ENCODE results near the gene PIEZO2. TPM values are rescaled to one million over a fixed set of nuclear protein-coding genes. Genes with fewer than 3 reads are reported as not detected.

The PIEZO2 gene
- total RNA-seq, 1 donor from 2014 or later, result 5.3 TPM

- no peaks in the 10 kb centered on the region for H3K79me2 ChIP-seq (ENCODE audit: insufficient read depth, low read length)
- H3K4me3 ChIP-seq (ENCODE audit: insufficient read depth, low read depth, low read length), result no peak overlapping the region
- Mint-ChIP-seq H3K4me1 (ENCODE audit: low read depth, unreplicated experiment) (no peaks in the 10 kb centered on the region), H3K9me3 (ENCODE audit: unreplicated experiment) (peaks cover 7% of the 10 kb centered on the region), H3K4me3 (ENCODE audit: unreplicated experiment) (no peak overlapping the region), H3K36me3 (ENCODE audit: low read depth, unreplicated experiment) (peaks cover 4% of the 10 kb centered on the region), H3K27me3 (ENCODE audit: low read depth, unreplicated experiment) (no peaks in the 10 kb centered on the region), H3K27ac (ENCODE audit: unreplicated experiment) (no peak overlapping the region)
- H2AFZ ChIP-seq (ENCODE audit: low read depth, low read length), result no peak overlapping the region
- H3K36me3 ChIP-seq (ENCODE audit: insufficient read depth, low read length), result no peaks in the 10 kb centered on the region
- no peak overlapping the region for H3K4me2 ChIP-seq (ENCODE audit: low read length)
- DNase-seq (ENCODE audit: low read depth) (no peak), FAIRE-seq (no peak)
- no peak overlapping the region for H3K9ac ChIP-seq (ENCODE audit: low read length)
- H3K27me3 ChIP-seq (ENCODE audit: insufficient read depth, low read length), result no peaks in the 10 kb centered on the region
- TF ChIP-seq, protein P1, sequence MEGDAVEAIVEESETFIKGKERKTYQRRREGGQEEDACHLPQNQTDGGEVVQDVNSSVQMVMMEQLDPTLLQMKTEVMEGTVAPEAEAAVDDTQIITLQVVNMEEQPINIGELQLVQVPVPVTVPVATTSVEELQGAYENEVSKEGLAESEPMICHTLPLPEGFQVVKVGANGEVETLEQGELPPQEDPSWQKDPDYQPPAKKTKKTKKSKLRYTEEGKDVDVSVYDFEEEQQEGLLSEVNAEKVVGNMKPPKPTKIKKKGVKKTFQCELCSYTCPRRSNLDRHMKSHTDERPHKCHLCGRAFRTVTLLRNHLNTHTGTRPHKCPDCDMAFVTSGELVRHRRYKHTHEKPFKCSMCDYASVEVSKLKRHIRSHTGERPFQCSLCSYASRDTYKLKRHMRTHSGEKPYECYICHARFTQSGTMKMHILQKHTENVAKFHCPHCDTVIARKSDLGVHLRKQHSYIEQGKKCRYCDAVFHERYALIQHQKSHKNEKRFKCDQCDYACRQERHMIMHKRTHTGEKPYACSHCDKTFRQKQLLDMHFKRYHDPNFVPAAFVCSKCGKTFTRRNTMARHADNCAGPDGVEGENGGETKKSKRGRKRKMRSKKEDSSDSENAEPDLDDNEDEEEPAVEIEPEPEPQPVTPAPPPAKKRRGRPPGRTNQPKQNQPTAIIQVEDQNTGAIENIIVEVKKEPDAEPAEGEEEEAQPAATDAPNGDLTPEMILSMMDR (IDR thresholded peaks at IDR 0.05; ENCODE audit: insufficient read depth, low read depth, low read length), result no peak
- TF ChIP-seq EZH2 (IDR thresholded peaks at IDR 0.05; ENCODE audit: insufficient read depth, low read length), result no peak
- no peaks in the 10 kb centered on the region for H3K9me3 ChIP-seq (ENCODE audit: insufficient read depth, low read depth, low read length)
- H4K20me1 ChIP-seq (ENCODE audit: insufficient read depth, low read length), result no peaks in the 10 kb centered on the region
- H3K4me1 ChIP-seq (ENCODE audit: insufficient read depth, low read length), result no peaks in the 10 kb centered on the region
- no peak overlapping the region for H3K27ac ChIP-seq (ENCODE audit: low read depth, low read length)
Observed at GRCh38 chr18:11125492-11126315, 23.7 kb downstream of the PIEZO2 start.

DNA sequence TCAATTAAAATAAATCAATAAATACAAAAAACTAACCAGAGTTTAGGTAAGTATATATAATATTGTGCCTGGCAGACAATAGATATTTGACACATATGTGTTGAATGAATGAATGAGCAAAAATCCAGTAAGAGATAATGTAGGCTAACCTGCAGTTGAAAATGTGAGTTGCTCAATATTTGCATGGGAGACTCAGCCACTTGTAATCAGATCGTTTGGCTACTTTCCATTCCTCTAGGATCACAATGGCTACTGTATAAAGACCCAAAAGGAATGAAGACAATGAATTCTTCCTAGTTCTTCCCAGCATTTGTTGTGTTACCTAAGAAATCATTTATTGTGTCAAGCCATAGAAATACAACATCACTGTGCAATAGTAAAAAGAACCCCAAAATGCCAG lies 25.3 kb downstream of the PIEZO2 start:
- no peak overlapping the region for H3K4me2 ChIP-seq (ENCODE audit: low read length)
- no peaks in the 10 kb centered on the region for H3K36me3 ChIP-seq (ENCODE audit: insufficient read depth, low read length)
- Mint-ChIP-seq H3K4me1 (ENCODE audit: low read depth, unreplicated experiment) (peaks cover 5% of the 10 kb centered on the region), H3K27me3 (ENCODE audit: low read depth, unreplicated experiment) (no peaks in the 10 kb centered on the region), H3K4me3 (ENCODE audit: unreplicated experiment) (no peak overlapping the region), H3K36me3 (ENCODE audit: low read depth, unreplicated experiment) (peaks cover 4% of the 10 kb centered on the region), H3K27ac (ENCODE audit: unreplicated experiment) (no peak overlapping the region), H3K9me3 (ENCODE audit: unreplicated experiment) (peaks cover 6% of the 10 kb centered on the region)
- no peaks in the 10 kb centered on the region for H4K20me1 ChIP-seq (ENCODE audit: insufficient read depth, low read length)
- no peak overlapping the region for H3K4me3 ChIP-seq (ENCODE audit: insufficient read depth, low read depth, low read length)
- H3K27ac ChIP-seq (ENCODE audit: low read depth, low read length), result no peak overlapping the region
- no peak for FAIRE-seq
- H3K27me3 ChIP-seq (ENCODE audit: insufficient read depth, low read length), result no peaks in the 10 kb centered on the region
- no peak for TF ChIP-seq EZH2 (IDR thresholded peaks at IDR 0.05; ENCODE audit: insufficient read depth, low read length)
- TF ChIP-seq, protein P1 (IDR thresholded peaks at IDR 0.05; ENCODE audit: insufficient read depth, low read depth, low read length), result no peak
- no peak overlapping the region for H3K9ac ChIP-seq (ENCODE audit: low read length)
- no peaks in the 10 kb centered on the region for H3K9me3 ChIP-seq (ENCODE audit: insufficient read depth, low read depth, low read length)
- H3K4me1 ChIP-seq (ENCODE audit: insufficient read depth, low read length), result no peaks in the 10 kb centered on the region
- no peak overlapping the region for H2AFZ ChIP-seq (ENCODE audit: low read depth, low read length)
- H3K79me2 ChIP-seq (ENCODE audit: insufficient read depth, low read length), result no peaks in the 10 kb centered on the region
- no peak for DNase-seq (ENCODE audit: low read depth)

- Histone ChIP-seq H3K27ac (ENCODE audit: low read depth, low read length) (no peak overlapping the region), H3K4me3 (ENCODE audit: insufficient read depth, low read depth, low read length) (no peak overlapping the region), H3K4me2 (ENCODE audit: low read length) (no peak overlapping the region), H3K27me3 (ENCODE audit: insufficient read depth, low read length) (no peaks in the 10 kb centered on the region), H3K79me2 (ENCODE audit: insufficient read depth, low read length) (no peaks in the 10 kb centered on the region), H3K36me3 (ENCODE audit: insufficient read depth, low read length) (no peaks in the 10 kb centered on the region), H2AFZ (ENCODE audit: low read depth, low read length) (no peak overlapping the region), H3K9ac (ENCODE audit: low read length) (no peak overlapping the region), H3K4me1 (ENCODE audit: insufficient read depth, low read length) (no peaks in the 10 kb centered on the region), H4K20me1 (ENCODE audit: insufficient read depth, low read length) (no peaks in the 10 kb centered on the region), H3K9me3 (ENCODE audit: insufficient read depth, low read depth, low read length) (no peaks in the 10 kb centered on the region)
- H3K36me3 Mint-ChIP-seq (ENCODE audit: low read depth, unreplicated experiment), result no peaks in the 10 kb centered on the region
- H3K9me3 Mint-ChIP-seq (ENCODE audit: unreplicated experiment), result no peaks in the 10 kb centered on the region
- H3K4me3 Mint-ChIP-seq (ENCODE audit: unreplicated experiment), result no peak overlapping the region
- H3K27ac Mint-ChIP-seq (ENCODE audit: unreplicated experiment), result no peak overlapping the region
- FAIRE-seq (no peak), DNase-seq (ENCODE audit: low read depth) (peak; percentile 8)
- H3K27me3 Mint-ChIP-seq (ENCODE audit: low read depth, unreplicated experiment), result no peaks in the 10 kb centered on the region
- TF ChIP-seq EZH2 (IDR thresholded peaks at IDR 0.05; ENCODE audit: insufficient read depth, low read length), result no peak
- peaks cover 5% of the 10 kb centered on the region for H3K4me1 Mint-ChIP-seq (ENCODE audit: low read depth, unreplicated experiment)
Observed at GRCh38 chr18:11121443-11121849, 27.9 kb downstream of the PIEZO2 start.
